BLaER1 (cell line): ENCODE results near the gene UNC5B.

Source experiments
- H3K27ac ChIP-seq: shearing (Covaris generic); formaldehyde crosslinking; 2 replicates; pipeline ENCODE4 v1.8.1; 2022
- H3K27me3 ChIP-seq: shearing (Covaris generic); formaldehyde crosslinking; 2 replicates; pipeline ENCODE4 v1.8.1; 2022
- H3K36me3 ChIP-seq: shearing (Covaris generic); formaldehyde crosslinking; 2 replicates; pipeline ENCODE4 v1.8.1; 2022
- H3K4me1 ChIP-seq: shearing (Covaris generic); formaldehyde crosslinking; 2 replicates; pipeline ENCODE4 v1.8.1; 2022
- H3K4me2 ChIP-seq: shearing (Covaris generic); formaldehyde crosslinking; 2 replicates; pipeline ENCODE4 v1.8.1; 2022
- H3K4me3 ChIP-seq: shearing (Covaris generic); formaldehyde crosslinking; 2 replicates; pipeline ENCODE4 v1.8.1; 2022
- H3K9ac ChIP-seq: shearing (Covaris generic); formaldehyde crosslinking; 2 replicates; pipeline ENCODE4 v1.8.1; 2022
- H3K9me3 ChIP-seq: shearing (Covaris generic); formaldehyde crosslinking; 2 replicates; pipeline ENCODE4 v1.8.1; 2022
- H4K20me1 ChIP-seq: shearing (Covaris generic); formaldehyde crosslinking; 2 replicates; pipeline ENCODE4 v1.8.1; 2022
- Cebpa-rat ChIP-seq: shearing (Covaris generic); IDR thresholded peaks from 2 replicates; pipeline ENCODE4 v1.8.1; 2022

Gene UNC5B

GRCh38 chr10:71188201-71188600 lies 24.2 kb upstream of the UNC5B start:
- peaks cover 19% of the 10 kb centered on the region for H3K4me1 ChIP-seq
- H3K4me3 ChIP-seq, result no peak overlapping the region
- no peaks in the 10 kb centered on the region for H4K20me1 ChIP-seq
- no peak overlapping the region for H3K27ac ChIP-seq
- no peaks in the 10 kb centered on the region for H3K36me3 ChIP-seq
- no peaks in the 10 kb centered on the region for H3K9me3 ChIP-seq
- TF ChIP-seq Cebpa-rat, result no peak
- no peaks in the 10 kb centered on the region for H3K27me3 ChIP-seq
- H3K9ac ChIP-seq, result no peak overlapping the region
- peak overlapping the region; percentile 66 for H3K4me2 ChIP-seq

- no peak overlapping the region for H3K4me2 ChIP-seq
- H3K27me3 ChIP-seq, result no peaks in the 10 kb centered on the region
- H3K9me3 ChIP-seq, result no peaks in the 10 kb centered on the region; the same call in 1 of the 2 replicates
- H3K9ac ChIP-seq, result no peak overlapping the region
- TF ChIP-seq Cebpa-rat, result no peak
- H3K36me3 ChIP-seq, result no peaks in the 10 kb centered on the region
- H3K4me1 ChIP-seq, result peaks cover 13% of the 10 kb centered on the region
- no peak overlapping the region for H3K27ac ChIP-seq
- no peak overlapping the region for H3K4me3 ChIP-seq
- no peaks in the 10 kb centered on the region for H4K20me1 ChIP-seq
These were observed 21.4 kb upstream of the UNC5B start for GRCh38 chr10:71191019-71191418.

GRCh38 chr10:71191551-71192076 lies 20.8 kb upstream of the UNC5B start:
- H4K20me1 ChIP-seq, result no peaks in the 10 kb centered on the region
- H3K9me3 ChIP-seq, result peaks cover 6% of the 10 kb centered on the region
- no peaks in the 10 kb centered on the region for H3K27me3 ChIP-seq
- H3K27ac ChIP-seq, result no peak overlapping the region
- H3K36me3 ChIP-seq, result no peaks in the 10 kb centered on the region
- no peak overlapping the region for H3K4me3 ChIP-seq
- no peak for TF ChIP-seq Cebpa-rat
- no peak overlapping the region for H3K4me2 ChIP-seq
- no peak overlapping the region for H3K9ac ChIP-seq
- peaks cover 13% of the 10 kb centered on the region for H3K4me1 ChIP-seq

GRCh38 chr10:71193516-71193915 lies 18.9 kb upstream of the UNC5B start:
- H3K9ac ChIP-seq, result no peak overlapping the region
- peaks cover 6% of the 10 kb centered on the region for H3K4me1 ChIP-seq
- no peak for TF ChIP-seq Cebpa-rat
- H4K20me1 ChIP-seq, result no peaks in the 10 kb centered on the region
- no peaks in the 10 kb centered on the region for H3K36me3 ChIP-seq
- no peaks in the 10 kb centered on the region for H3K27me3 ChIP-seq
- H3K27ac ChIP-seq, result no peak overlapping the region
- H3K9me3 ChIP-seq, result peaks cover 25% of the 10 kb centered on the region
- no peak overlapping the region for H3K4me3 ChIP-seq
- H3K4me2 ChIP-seq, result no peak overlapping the region

GRCh38 chr10:71197955-71198354 lies 14.4 kb upstream of the UNC5B start:
- H3K4me1 ChIP-seq, result no peaks in the 10 kb centered on the region
- peaks cover 31% of the 10 kb centered on the region for H3K9me3 ChIP-seq
- no peaks in the 10 kb centered on the region for H3K36me3 ChIP-seq
- H3K4me2 ChIP-seq, result no peak overlapping the region
- no peaks in the 10 kb centered on the region for H3K27me3 ChIP-seq
- H3K9ac ChIP-seq, result no peak overlapping the region
- no peak for TF ChIP-seq Cebpa-rat
- no peak overlapping the region for H3K27ac ChIP-seq
- no peaks in the 10 kb centered on the region for H4K20me1 ChIP-seq
- no peak overlapping the region for H3K4me3 ChIP-seq

GRCh38 chr10:71201849-71202248 lies 10.5 kb upstream of the UNC5B start:
- Histone ChIP-seq H3K4me1 (no peaks in the 10 kb centered on the region), H4K20me1 (no peaks in the 10 kb centered on the region)
- TF ChIP-seq Cebpa-rat, result no peak

GRCh38 chr10:71202314-71202713 lies 10.1 kb upstream of the UNC5B start:
- Histone ChIP-seq H3K9me3 (peaks cover 18% of the 10 kb centered on the region), H4K20me1 (no peaks in the 10 kb centered on the region), H3K4me3 (no peak overlapping the region), H3K4me1 (no peaks in the 10 kb centered on the region), H3K27ac (no peak overlapping the region), H3K27me3 (no peaks in the 10 kb centered on the region), H3K36me3 (no peaks in the 10 kb centered on the region), H3K9ac (no peak overlapping the region), H3K4me2 (no peak overlapping the region)
- TF ChIP-seq Cebpa-rat, result no peak

More at GRCh38 chr10:71201849-71202248, 10.5 kb upstream of the UNC5B start:
- H3K36me3 ChIP-seq, result no peaks in the 10 kb centered on the region
- peaks cover 23% of the 10 kb centered on the region for H3K9me3 ChIP-seq
- H3K4me3 ChIP-seq, result no peak overlapping the region
- no peaks in the 10 kb centered on the region for H3K27me3 ChIP-seq
- H3K27ac ChIP-seq, result no peak overlapping the region
- no peak overlapping the region for H3K9ac ChIP-seq
- H3K4me2 ChIP-seq, result no peak overlapping the region

- H3K4me1 ChIP-seq, result no peaks in the 10 kb centered on the region
- no peaks in the 10 kb centered on the region for H3K36me3 ChIP-seq
- H4K20me1 ChIP-seq, result no peaks in the 10 kb centered on the region
- no peaks in the 10 kb centered on the region for H3K27me3 ChIP-seq
- H3K9me3 ChIP-seq, result peaks cover 10% of the 10 kb centered on the region
- no peak overlapping the region for H3K27ac ChIP-seq
- H3K4me2 ChIP-seq, result no peak overlapping the region
- H3K9ac ChIP-seq, result no peak overlapping the region
- no peak overlapping the region for H3K4me3 ChIP-seq
- no peak for TF ChIP-seq Cebpa-rat
These were observed 9.2 kb upstream of the UNC5B start for GRCh38 chr10:71203124-71203523.

GRCh38 chr10:71203716-71204115 lies 8.7 kb upstream of the UNC5B start:
- Histone ChIP-seq H3K9ac (no peak overlapping the region), H3K4me3 (no peak overlapping the region), H3K27me3 (no peaks in the 10 kb centered on the region)

GRCh38 chr10:71204746-71205145 lies 7.6 kb upstream of the UNC5B start:
- Histone ChIP-seq H3K27ac (no peak overlapping the region), H3K4me1 (no peaks in the 10 kb centered on the region), H3K36me3 (no peaks in the 10 kb centered on the region), H3K4me3 (no peak overlapping the region), H3K4me2 (no peak overlapping the region), H3K27me3 (peaks cover 8% of the 10 kb centered on the region), H3K9ac (no peak overlapping the region), H3K9me3 (no peaks in the 10 kb centered on the region), H4K20me1 (no peaks in the 10 kb centered on the region)
- no peak for TF ChIP-seq Cebpa-rat

More at GRCh38 chr10:71203716-71204115, 8.7 kb upstream of the UNC5B start:
- no peaks in the 10 kb centered on the region for H3K4me1 ChIP-seq
- no peaks in the 10 kb centered on the region for H3K36me3 ChIP-seq
- H3K27ac ChIP-seq, result no peak overlapping the region
- no peak overlapping the region for H3K4me2 ChIP-seq
- no peak for TF ChIP-seq Cebpa-rat
- H3K9me3 ChIP-seq, result peaks cover 4% of the 10 kb centered on the region
- no peaks in the 10 kb centered on the region for H4K20me1 ChIP-seq

- TF ChIP-seq Cebpa-rat, result no peak
- peaks cover 15% of the 10 kb centered on the region for H3K27me3 ChIP-seq
These were observed 6.9 kb upstream of the UNC5B start for GRCh38 chr10:71205468-71205867.

More at GRCh38 chr10:71205468-71205867, 6.9 kb upstream of the UNC5B start:
- Histone ChIP-seq H3K4me3 (no peak overlapping the region), H3K36me3 (no peaks in the 10 kb centered on the region), H4K20me1 (no peaks in the 10 kb centered on the region), H3K4me2 (no peak overlapping the region), H3K9ac (no peak overlapping the region), H3K27ac (no peak overlapping the region), H3K4me1 (no peaks in the 10 kb centered on the region), H3K9me3 (no peaks in the 10 kb centered on the region)
